ENCODE results near the gene CCDC24.

GRCh38 chr1:43986712-43987111 is 4.7 kb upstream of the CCDC24 start:
- TF ChIP-seq CTCF (IDR thresholded peaks at IDR 0.05 in 4 of 5, conservative IDR thresholded peaks at IDR 0.05 in 1 of 5) (no peak), POLR2A (IDR thresholded peaks at IDR 0.05) (no peak)

Measured in gastrocnemius medialis (tissue), 4 donors.